Measurements from ENCODE around the gene SYNE4.

The SYNE4 gene

GRCh38 chr19:36025541-36025940, 16.9 kb upstream of the SYNE4 start:
- DNase-seq (ENCODE audit: low read depth) = no peak

GRCh38 chr19:36023432-36023831, 14.8 kb upstream of the SYNE4 start:
- DNase-seq (ENCODE audit: low read depth) = no peak

GRCh38 chr19:36019061-36019670, 10.6 kb upstream of the SYNE4 start:
- no peak for DNase-seq (ENCODE audit: low read depth)

- peak; percentile 98 for DNase-seq (ENCODE audit: low read depth)
These were observed 5.7 kb upstream of the SYNE4 start, which contains the start of gene ALKBH6 for GRCh38 chr19:36014012-36014924. Gene ALKBH6, minus strand, starts transcription at chr19:36014213. Its CDS starts 816 bp downstream, at chr19:36013397.

DNA sequence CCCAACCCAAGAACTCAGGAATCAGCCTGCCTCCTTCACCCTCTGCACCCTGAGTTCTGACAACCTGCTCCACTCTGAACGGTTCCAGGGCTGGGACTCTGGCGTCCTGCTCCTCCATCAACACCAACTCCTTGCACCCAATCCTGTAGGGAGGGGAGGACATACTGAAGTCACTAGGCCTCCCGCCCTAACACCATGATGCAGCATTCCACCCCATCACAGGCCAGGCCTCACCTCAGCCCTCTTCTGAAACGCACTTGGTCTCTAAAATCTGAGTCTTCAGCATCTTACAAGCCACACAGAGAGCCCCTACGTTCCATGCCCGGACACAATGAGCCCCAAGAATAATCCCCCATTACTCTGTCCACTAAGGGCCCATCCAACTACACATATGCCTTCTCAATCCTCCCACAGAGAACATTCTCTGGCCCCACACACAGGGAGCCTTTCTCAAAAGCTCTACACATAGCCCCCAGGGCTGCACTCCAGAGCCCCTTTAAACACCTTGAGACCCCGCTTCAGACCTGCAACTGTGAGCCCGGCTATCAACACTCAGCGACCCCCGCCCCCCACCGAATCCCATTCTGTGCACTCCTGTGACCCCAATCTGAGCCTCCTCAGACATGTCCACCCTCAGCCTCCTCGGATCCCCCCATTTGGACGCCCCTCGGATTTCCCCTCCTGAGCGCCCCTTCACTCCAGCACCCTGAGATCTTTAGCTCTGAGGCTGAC, 4.8 kb upstream of the SYNE4 start:
- DNase-seq (ENCODE audit: low read depth) = no peak

GRCh38 chr19:36010402-36010801, 1.8 kb upstream of the SYNE4 start:
- DNase-seq (ENCODE audit: low read depth) = no peak

DNA sequence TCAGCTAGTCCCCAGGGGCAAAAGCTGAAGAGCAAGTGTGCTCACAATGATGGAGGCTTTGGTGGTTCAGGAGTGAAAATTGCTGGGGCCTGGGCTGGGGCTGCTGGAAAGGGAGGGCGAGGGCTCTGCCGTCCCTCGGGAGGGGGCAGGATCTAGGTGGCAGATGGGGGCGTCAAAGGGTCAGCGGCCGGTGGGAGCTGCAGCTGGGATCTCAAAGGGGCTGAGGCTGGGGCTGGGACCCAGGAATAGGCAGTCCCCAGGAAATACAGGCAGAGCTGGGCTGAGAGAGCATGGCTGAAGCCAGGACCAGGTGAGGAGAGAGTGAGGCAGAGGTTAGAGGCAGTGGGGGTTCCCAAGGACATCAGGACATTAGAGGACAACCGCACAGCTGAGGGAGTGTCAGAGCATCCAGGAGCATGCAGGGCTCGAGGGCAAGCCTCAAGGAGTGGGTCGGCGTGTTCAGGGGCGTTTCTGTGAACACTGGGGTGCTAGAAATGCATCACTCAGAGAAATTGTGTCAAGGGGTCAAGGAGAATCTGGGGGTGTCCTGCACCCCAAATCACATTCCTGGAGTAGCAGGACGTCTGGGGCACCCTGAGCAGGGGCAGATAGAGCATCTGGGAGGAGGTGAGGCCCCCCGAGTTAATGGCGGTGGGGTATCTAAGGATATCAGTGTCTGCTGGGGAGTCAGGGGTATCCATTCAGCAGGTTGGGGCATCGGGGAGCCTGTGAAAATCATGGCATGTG, 1.2 kb upstream of the SYNE4 start:
- DNase-seq (ENCODE audit: low read depth) = no peak

DNA sequence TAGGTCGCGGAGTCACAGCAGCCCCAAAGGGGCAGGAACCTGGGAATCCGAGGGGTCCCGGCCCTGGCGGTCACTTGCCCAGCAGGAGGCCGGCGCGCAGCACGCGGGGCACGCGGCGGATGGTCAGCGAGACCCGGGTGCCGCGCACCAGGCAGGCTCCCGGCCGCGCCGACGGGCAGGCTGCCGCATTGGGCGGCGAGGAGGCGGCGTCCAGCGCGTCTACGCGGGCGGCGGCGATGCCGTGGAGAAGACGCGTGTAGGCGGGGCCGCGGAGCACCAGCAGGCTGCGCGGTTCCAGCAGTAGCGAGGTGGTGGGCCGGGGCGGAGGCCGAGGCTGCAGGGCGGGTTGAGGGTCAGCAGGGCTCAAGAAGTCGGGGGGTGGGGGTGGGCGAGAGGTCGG, 607 bp upstream of the SYNE4 start:
- DNase-seq (ENCODE audit: low read depth) = no peak

GRCh38 chr19:36006955-36007354, 1.7 kb downstream of the SYNE4 start:
- no peak for DNase-seq (ENCODE audit: low read depth)

DNA sequence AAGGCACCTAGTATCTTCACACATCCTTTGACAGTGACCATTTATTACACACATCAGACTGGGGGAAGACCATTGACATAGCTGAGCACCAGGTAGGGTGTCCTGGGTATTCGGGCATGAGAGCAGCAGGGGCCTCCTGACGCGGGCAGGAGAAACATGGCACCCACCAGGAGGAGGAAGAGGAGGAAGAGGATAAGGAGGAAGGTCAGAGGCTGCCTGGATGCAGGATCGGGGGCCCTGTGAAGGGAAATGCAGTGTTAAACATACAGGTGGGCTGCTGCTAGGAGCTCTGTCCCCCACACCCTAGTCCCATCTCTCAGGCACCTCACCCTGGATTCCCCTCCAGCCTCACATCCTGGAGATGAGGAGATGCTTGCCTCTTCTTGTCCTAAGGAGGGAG, 5.3 kb downstream of the SYNE4 start:
- no peak for DNase-seq (ENCODE audit: low read depth)

GRCh38 chr19:36001605-36002004, 7.0 kb downstream of the SYNE4 start:
- DNase-seq (ENCODE audit: low read depth) = no peak

DNA sequence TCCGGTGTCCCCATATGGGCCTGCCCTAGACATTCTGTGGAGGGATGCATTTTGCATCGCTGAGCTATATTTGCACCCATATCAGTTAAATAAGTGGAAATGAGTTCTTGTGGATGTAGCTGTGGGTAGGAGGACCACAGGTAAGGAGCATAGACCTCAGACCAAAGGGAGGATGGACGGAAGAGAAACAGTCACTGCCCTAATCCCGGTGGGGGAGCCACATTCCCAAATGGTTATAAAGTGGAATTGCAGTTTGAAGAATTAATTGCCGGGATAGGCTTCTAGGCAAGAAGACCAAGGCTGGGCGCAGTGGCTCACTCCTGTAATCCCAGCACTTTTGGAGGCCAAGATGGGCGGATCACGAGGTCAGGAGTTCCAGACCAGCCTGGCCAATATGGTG, 11.8 kb downstream of the SYNE4 start:
- DNase-seq (ENCODE audit: low read depth) = no peak

GRCh38 chr19:35995048-35995993, 13.3 kb downstream of the SYNE4 start, which contains the start of gene SDHAF1:
Gene SDHAF1, plus strand, starts transcription at chr19:35995188. Its CDS starts 87 bp downstream, at chr19:35995275.
- peak; percentile 85 for DNase-seq (ENCODE audit: low read depth)

DNA sequence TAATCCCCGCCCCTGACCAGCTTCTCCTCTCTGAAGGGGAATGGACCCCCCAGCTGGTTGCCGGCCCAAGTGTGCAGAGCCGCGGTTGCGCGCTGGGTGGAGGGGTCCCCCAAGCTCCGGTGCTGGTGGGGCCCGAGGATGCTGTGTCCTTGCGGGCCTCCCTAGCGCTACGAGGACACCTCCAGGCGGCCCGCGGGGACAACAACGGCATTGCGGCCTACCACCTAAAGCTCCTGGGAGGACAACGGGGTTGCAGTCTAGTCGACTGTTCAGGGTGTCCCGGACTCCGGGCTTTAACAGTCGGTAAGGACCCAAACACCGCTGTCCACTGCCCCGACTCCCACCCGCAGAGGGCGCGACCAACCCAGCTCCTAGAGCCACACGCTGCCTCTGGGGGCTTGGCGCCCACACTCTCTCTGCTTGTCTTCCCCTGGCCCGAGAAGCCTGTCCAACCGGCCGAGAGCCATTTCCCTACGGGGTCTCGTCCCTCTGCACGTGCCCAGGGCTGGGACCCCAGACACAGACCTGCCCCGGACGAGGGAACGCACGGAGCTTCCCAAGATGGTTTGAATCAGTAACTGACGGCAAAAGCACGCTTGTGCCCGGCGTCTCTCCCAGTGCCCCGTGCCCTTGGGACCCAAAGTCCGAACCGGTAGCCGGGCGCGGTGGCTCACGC, 14.6 kb downstream of the SYNE4 start:
- no peak for DNase-seq (ENCODE audit: low read depth)

GRCh38 chr19:35992907-35993765, 15.5 kb downstream of the SYNE4 start:
- no peak for DNase-seq (ENCODE audit: low read depth)

GRCh38 chr19:35991731-35992450, 16.7 kb downstream of the SYNE4 start:
- DNase-seq (ENCODE audit: low read depth) = no peak

- DNase-seq (ENCODE audit: low read depth) = no peak
These were observed 17.6 kb downstream of the SYNE4 start for GRCh38 chr19:35990771-35991730.

Data from stimulated activated CD8-positive, alpha-beta memory T cell treated with anti-CD3 and anti-CD28 coated beads, Interleukin-15, amount 100 ng/mL, for 1 hour (primary cell).